HK-2 (cell line): ENCODE data around the gene MPHOSPH8.

Experiments
- DNase-seq: peaks from one replicate; pipeline ENCODE4 v3.0.0-alpha.2; 2018; ENCODE audit not compliant: unreplicated experiment

Gene MPHOSPH8, protein sequence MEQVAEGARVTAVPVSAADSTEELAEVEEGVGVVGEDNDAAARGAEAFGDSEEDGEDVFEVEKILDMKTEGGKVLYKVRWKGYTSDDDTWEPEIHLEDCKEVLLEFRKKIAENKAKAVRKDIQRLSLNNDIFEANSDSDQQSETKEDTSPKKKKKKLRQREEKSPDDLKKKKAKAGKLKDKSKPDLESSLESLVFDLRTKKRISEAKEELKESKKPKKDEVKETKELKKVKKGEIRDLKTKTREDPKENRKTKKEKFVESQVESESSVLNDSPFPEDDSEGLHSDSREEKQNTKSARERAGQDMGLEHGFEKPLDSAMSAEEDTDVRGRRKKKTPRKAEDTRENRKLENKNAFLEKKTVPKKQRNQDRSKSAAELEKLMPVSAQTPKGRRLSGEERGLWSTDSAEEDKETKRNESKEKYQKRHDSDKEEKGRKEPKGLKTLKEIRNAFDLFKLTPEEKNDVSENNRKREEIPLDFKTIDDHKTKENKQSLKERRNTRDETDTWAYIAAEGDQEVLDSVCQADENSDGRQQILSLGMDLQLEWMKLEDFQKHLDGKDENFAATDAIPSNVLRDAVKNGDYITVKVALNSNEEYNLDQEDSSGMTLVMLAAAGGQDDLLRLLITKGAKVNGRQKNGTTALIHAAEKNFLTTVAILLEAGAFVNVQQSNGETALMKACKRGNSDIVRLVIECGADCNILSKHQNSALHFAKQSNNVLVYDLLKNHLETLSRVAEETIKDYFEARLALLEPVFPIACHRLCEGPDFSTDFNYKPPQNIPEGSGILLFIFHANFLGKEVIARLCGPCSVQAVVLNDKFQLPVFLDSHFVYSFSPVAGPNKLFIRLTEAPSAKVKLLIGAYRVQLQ

DNA sequence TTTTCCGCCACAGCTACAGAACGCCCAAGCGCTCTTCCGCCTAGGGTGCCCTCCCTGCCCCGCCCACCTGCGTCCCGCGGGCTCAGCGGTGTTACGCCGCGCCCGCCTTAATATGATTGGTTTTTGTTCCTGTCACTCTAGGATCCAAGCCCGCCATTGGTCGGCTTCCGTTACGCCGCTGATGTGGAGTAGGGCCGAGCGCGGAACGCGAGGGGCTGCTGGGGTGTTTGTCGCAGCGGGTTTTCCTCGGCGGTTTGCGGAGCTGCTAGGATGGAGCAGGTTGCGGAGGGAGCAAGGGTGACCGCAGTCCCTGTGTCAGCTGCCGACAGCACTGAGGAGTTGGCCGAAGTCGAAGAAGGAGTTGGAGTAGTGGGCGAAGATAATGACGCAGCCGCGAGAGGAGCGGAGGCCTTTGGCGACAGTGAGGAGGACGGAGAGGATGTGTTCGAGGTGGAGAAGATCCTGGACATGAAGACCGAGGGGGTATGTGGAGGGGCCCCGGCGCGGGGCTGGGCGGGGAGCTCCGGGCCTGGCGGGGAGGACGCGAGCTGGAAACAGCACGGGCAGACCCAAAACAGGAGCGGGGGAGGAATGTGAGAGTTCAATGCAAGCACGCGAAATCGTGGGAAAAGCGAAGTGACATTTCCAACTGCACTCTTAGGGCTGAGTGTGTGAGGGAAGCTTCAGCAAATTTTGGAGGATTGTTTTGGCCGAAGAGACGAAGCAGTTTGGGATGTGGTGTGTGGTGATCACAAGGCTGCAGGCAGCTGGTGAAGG is at the start of gene MPHOSPH8:
Gene MPHOSPH8, plus strand, starts transcription at position 181 of the 777 bp plus-strand sequence. Its CDS starts 90 bp downstream, at position 271.
- DNase-seq: peak; percentile 89

DNA sequence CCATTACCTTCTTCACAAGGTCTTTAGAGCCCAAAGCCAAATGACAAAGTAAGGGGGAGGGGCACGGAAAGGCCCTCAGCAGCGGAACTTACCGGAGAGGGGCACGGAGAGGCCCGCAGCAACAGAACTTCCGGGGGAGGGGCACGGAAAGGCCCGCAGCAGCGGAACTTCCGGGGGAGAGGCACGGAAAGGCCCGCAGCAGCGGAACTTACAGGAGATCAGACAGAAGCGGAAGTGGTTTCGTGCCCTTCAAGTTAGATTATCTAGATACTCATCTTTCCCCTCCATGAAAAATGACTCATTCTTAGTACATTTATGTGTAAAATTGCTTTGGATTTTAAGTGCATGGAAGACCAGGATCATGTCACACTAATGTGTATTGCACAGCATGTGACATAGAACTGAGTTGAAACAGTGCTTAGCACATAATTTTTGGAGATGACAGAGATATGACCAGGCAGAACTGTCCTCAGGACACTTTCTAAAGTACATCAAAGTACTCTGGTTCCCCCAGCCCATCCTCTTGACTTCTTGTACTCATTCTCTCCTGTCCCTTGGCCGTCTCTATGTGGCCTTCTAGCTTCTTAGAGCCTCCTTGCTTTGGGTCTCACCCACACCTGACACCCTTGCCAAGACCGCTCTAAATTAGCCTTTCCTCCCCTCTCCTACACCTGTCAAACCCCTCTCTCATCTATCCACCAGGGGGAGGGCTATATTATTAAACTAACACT is 46.4 kb upstream of the MPHOSPH8 start:
- no peak for DNase-seq

DNA sequence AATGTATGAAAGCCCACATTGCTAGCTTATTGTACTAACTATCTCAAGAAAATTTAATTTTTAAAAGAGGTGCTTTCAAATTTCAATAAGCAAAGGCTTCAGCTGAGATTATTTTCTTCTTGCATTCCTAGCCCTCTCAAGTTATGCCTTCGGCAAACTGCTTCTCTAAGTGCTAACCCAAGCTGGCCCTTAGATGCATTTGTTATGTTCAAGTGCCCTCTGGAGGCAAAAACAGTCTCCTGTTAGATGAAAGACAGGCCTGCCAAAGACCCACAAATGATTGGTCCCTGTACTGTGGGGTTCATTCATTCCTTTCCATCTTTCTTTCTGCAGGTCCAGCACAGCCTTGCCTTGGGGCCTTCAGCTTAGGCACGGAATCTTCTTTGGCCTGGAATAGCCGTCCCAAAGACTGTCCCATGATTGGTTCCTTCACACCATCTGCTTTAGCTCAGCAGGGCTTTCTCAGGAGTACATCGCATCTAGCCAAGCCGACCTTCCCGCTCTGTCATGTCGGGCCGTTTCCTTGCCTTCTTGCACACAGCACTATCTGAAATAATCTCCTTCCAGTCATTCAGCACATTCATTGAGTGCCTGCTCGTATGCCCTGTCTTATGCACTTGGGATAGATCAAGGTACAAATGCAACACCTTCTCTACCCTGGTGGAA is 45.7 kb upstream of the MPHOSPH8 start:
- no peak for DNase-seq

DNA sequence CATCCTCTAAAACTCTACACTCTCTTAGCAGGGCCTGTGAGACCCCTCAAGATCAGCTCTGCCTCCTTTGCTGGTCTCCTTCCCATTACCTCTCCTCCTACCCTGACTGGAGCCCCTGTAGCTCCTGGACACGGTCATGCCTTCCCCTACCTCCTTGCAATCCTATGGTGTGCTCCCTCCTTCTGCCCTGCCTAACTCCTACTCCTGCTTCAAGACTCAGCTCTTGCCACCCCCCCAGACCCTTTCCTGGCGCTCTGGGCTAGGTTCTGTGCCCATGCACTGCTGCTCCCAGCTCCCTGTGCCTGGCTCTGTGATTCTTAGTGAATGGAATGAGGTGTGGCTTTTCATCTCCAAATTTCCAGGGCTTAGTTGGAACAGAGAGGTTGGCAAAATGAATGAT is 44.1 kb upstream of the MPHOSPH8 start:
- no peak for DNase-seq

DNA sequence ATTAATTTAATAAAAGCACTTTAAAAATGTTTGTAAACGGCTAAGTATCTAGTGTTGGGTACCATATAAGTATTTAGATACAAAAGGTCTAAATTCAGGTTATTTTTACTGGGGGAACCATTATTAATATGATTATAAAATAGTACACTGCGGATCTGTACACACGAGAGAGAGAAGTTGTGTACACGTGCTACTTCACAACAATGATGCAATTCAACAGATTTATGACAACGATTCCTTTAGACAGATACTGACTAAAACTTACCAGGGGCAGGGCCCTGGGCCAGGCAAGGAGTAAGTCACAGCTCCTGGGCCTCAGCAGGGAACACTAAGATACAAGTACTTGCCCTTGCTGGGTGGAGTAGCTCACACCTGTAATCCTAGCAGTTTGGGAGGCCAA is 43.0 kb upstream of the MPHOSPH8 start:
- no peak for DNase-seq

DNA sequence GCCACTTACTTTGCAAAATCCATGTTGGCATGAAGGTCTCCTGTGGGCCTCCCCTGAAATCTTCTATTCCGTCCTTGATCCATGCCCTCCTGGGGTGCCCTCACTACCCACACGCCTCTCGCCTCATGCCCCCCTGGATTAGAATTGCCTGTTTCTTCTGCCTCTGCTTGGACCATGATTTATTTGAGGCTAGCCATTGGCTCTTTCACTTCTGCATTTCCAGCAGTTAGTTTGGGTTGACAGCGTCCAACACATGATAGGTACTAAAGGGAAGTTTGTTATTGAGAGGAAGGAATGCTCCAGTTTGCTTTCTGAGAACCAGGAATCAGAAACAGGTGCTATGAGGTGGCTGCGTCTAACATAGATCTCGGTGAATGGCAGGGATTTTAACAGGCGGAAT is 41.6 kb upstream of the MPHOSPH8 start:
- DNase-seq: no peak

DNA sequence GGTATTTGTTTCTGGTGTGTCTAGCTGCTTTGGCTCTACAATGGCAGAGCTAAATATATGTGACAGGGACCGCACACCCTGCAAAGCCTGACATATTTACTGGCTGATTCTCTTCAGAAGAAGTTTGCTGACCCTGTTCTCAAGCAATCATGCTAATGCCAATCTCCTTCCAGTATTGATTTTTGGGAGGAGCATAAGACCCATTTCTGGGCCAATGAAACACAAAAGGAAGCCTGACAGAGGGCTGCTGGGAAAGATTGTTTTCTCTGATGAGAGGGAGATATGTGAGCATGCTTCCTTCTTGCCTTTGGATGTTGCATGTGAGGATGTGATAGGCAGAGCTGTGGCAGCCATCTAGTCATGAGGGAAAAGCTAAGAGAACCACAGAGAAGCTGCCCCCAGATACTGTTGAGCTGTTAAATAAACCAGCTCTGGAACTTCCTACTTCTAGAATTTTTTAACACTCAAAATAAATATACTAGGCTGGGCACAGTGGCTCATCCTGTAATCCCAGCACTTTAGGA is 40.7 kb upstream of the MPHOSPH8 start:
- DNase-seq: no peak

DNA sequence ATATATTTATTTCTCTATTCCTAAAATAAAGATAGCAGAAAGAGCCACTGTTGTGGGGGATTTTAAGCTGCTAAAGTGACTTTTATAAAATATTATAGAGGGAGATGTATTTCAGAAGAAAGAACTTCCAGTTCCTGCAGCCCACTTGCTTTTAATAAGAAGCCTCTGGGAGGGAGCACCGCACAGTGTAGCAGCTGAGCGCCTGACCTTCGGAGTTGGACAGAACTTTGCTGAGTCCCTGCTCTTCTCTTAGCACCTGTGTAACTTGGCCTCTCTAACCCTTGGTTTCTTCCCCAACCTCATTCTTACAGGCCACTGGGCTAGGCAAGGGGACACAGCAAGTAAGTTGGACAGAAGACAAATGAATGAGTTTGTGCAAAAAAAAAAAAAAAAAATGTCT is 37.4 kb upstream of the MPHOSPH8 start:
- DNase-seq: no peak

DNA sequence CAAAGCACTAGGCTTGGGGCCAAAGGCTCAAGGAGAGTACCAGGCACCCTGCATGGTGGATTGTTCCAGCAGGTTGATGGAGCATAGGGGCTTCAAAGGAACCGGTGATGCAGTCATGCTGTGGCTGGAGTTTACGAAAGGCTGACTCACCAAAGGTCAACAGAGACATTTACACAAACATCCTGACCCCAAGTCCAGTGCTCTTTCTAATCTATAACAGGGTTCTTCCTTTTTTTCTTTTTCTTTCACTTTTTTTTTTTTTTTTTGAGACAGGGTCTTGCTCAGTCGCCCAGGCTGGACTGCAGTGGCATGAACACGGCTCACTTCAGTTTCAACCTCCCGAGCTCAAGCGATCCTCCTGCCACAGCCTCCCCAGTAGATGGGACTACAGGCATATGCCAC is 36.5 kb upstream of the MPHOSPH8 start:
- peak; percentile 29 for DNase-seq

DNA sequence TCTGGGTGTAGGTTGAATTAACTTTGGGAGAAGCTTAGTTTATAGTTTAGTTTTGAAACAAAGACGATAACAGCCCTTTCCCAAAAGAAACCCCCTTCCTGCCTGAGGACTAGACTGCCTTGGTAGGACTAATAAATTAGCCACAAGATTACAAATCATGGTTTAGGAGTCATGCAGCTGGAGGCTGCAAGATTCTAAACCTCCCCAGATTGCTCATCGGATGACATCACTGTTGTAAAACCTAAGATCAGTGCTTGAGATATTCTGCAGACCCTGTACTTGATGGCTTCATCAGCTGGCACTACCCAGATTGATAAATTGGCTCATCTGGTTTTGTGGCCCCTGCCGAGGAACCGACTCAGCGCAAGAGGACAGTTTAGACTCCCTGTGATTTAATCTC is 35.9 kb upstream of the MPHOSPH8 start:
- DNase-seq: no peak

DNA sequence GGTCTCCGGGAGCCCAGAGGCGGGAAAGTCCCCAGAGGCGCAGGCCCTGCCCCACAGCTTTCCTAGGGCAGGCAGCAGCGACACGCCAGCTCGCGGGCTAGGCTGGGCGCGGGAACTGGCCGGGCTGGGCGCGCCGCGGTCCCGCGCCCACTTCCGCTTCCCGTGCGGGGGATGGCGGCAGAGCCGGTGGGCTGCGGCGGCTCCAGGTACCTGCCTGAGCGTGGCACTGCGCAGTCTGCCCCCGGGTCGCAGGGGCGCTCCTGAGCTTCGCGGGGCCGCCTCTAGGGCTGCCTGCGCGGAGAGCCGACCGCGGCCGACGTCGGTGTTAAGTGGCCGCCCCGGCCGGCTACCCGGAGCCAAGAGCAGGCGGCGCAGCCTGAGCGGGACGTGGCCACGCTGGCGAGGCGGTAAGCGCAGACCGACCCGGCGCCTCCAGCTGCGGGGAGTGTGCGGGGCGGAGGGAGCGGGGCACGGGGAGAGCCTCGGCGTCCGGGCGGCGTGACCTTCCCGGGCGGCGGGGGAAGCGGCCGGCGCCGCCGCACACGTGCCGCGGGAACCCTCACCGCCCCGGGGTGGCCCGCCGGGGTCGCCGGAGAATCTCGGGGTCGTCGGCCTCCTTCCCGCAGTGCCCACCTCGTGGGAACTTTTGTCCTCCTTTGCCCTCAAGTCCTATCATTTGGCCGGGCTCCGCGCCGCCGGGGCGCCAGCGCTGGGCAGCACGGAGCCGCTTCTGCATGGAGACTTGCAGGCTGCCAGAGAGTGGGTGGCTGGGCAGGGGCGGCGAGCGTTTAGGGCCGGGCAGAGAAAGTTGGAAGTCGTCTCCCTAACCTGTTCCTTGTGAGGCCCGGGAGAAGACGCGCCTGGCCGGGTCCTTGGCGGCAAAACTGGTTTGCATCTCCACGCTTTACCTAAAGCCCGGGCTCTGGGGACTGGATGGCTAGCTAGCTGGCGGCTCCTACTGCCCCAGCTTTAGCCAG is 31.4 kb upstream of the MPHOSPH8 start:
- peak; percentile 65 for DNase-seq

DNA sequence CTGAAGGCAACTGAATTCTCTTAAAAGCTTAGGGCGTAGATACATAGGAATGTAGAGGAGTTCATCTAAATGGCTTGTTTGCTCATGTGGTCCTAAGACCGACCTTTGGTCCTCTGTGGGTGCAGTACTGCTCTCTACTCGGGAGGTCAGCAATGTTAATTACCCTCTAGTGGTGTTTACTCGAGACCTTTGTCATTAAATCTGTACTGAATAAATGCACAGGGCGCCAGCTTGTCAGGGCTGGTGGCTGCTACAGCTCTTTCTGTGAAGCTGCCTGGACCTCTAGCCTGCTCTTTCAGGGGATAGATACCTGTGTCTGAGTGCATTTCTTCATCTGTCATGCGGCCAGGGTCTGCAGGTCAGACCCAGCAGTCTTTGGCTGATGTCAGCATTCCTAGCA is 29.2 kb upstream of the MPHOSPH8 start:
- no peak for DNase-seq

DNA sequence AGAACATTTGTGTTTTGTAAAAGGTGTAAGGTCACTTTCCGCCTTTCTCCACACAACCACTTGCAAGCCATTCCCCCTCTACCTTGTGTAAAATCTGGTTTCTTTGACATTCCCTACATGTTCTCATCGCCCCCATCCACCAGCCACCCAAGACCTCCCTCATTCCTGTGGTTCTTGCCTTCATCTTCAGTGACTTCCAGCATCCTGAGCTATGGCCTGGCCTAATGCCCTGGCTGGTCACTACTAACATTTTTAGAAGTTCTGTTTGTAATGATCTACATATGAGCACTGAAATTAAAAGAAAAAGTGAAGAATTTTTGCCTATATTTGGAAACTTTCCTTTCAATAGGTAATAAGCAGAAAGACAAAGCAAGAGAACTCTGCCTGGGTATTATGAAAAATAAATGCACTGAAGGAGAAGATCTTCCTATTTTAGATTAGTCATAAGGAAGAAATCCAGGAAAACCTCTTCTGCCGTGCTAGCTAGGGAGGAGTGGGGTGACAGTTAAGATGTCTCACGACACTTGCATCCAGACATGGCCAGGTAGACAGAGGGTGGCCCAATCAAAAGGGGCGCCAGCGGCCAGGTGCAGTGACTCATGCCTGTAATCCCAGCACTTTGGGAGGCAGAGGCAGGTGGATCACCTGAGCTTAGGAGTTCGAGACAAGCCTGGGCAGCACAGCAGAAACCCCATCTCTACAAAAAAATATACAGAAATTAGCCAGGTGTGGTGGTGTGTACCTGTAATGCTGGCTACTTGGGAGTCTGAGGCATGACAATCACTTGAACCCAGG is 28.1 kb upstream of the MPHOSPH8 start:
- DNase-seq: no peak

DNA sequence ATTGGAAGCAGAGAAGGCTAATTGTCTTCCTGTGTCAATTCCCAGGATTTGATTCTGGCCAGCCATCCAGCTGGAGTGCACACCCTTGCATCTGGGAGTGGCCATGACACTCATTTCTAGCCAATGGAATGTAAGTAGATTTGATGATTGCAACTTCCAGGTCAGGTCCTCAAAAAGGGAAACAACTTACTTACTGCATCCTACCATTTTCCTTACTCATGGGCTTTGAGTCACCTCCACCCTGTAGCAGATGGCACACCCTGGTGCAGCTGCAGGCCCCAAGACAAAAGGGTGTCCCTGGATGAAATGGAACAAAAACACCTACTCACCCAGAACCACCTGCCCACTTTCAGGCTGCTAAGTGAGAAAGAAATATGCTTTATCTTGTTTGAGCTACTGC is 27.3 kb upstream of the MPHOSPH8 start:
- DNase-seq: no peak

DNA sequence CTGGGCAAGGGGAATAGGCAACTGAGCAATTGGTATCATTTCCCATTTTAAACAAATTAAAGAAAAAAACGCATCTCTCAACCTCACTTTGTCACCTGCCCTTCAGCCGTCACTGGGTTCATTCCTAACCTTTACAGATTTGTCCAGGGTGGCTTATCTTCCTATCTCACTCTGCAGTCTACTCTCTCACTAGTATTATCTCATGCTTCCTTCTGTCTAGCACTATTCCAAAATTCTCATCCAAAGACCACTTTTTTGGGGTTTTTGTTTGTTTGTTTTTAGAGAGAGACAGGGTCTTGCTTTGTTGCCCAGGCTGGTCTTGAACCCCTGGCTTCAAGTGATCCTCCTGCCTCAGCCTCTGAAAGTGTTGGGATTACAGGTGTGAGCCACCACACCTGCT is 26.7 kb upstream of the MPHOSPH8 start:
- DNase-seq: no peak

DNA sequence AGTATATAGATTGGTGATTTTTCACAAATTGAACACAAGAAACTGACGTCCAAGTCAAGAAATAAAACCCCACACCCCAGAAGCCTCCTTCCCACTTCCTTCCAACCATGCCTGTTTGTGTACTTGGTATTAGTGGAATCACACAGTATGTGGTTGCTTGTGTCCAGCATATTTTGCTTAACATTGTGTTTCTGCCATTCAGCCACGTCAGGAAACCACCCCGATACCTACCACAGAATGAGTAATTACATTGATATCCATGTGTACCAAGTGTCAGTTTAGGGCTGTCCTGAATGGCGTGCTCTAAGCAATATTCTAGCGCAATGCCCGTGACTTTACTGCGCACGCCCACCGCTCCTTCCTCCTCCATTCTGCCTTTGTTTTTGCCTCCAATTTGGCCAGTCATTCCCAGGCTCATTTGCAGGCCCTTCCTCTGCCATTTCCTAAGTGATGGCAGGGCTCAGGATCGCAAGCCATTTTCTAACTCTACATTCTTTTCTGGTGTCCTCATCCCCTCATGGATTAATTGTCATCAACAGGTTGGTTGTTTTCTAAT is 25.9 kb upstream of the MPHOSPH8 start:
- DNase-seq: no peak

DNA sequence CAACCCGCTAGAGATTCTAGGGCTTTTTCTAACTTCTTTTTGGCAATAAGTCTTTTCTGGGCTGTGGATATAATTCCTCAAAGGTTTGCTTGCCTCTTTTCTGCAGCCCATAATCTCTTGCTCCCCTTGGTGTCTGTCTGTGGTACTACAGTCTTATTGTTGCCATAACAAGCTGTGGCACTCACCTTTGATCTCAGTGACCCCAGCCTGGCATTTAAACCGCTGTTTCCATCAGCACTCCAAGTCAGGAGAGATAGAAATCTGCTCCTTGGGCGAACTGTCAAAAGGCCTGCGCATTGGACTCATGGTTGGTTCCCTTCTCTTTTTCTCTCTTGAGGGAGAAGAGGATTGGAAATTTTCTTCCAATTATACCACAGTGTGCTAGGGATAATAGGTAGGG is 14.5 kb upstream of the MPHOSPH8 start:
- DNase-seq: no peak

DNA sequence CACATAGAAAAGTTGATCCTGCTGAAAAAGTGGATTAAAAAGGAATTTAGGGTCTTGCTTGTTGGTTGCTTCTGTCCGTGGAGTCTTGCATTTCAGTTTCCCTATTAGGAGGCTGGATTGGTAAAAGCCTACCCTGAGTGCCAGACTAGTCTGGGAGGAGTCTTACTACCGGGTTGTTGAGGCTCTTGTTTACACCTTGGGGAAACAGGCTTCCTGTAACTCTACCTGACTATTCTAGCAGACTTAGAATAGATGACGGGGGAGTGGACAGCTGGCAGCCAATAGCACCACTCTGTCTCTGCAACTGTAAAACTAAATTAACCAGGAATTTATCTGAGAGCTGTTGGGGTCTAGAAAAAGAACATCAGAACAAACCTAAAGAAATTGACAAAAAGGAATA is 11.3 kb upstream of the MPHOSPH8 start:
- no peak for DNase-seq
